Smooth muscle cell (in vitro differentiated cells): ENCODE data around the gene LIPK. TPM values are rescaled to one million over a fixed set of nuclear protein-coding genes. Genes with fewer than 3 reads are reported as not detected.
"Not testable (repeated sequence)": the region's sequence is repeated elsewhere in the genome, so short reads cannot be mapped to it uniquely, and the experiment has no call there.

Source experiments
- DNase-seq: peaks from one replicate; lab custom pipeline; 2025; ENCODE audit not compliant: unreplicated experiment; lab: John Stamatoyannopoulos, UW
- H2AFZ ChIP-seq: fragments of 200-600 bp; sonication (generic); 2 replicates; pipeline ENCODE4 v1.6.0; 2016; ENCODE audit warnings: antibody characterized with exemption, low read depth, mild to moderate bottlenecking
- H3F3A ChIP-seq: fragments of 200-600 bp; sonication (generic); 2 replicates; pipeline ENCODE4 v1.6.0; 2017; ENCODE audit warnings: antibody characterized with exemption, low read depth
- H3K27ac ChIP-seq: fragments of 200-600 bp; sonication (generic); 2 replicates; pipeline ENCODE4 v1.5.1; 2016; ENCODE audit warnings: low read depth, mild to moderate bottlenecking
- H3K27me3 ChIP-seq: fragments of 200-600 bp; sonication (generic); 2 replicates; pipeline ENCODE4 v1.6.1; 2016; ENCODE audit warnings: low read depth, mild to moderate bottlenecking
- H3K36me3 ChIP-seq: fragments of 200-600 bp; sonication (generic); 2 replicates; pipeline ENCODE4 v1.5.1; 2016; ENCODE audit warnings: low read depth
- H3K4me1 ChIP-seq: fragments of 200-600 bp; sonication (generic); 2 replicates; pipeline ENCODE4 v1.5.1; 2016; ENCODE audit warnings: low read depth
- H3K4me2 ChIP-seq: fragments of 200-600 bp; sonication (generic); 2 replicates; pipeline ENCODE4 v1.6.0; 2016; ENCODE audit warnings: mild to moderate bottlenecking
- H3K4me3 ChIP-seq: fragments of 200-600 bp; sonication (generic); 2 replicates; pipeline ENCODE4 v1.5.1; 2016; ENCODE audit warnings: mild to moderate bottlenecking
- H3K79me2 ChIP-seq: fragments of 200-600 bp; sonication (generic); 2 replicates; pipeline ENCODE4 v1.6.0; 2016; ENCODE audit warnings: low read depth, mild to moderate bottlenecking
- H3K9ac ChIP-seq: fragments of 200-600 bp; sonication (generic); 2 replicates; pipeline ENCODE4 v1.6.0; 2016; ENCODE audit warnings: low read depth
- H3K9me3 ChIP-seq: fragments of 200-600 bp; sonication (generic); replicated peaks from 2 replicates; pipeline ENCODE4 v1.5.1; 2016; ENCODE audit warnings: low read depth
- H4K20me1 ChIP-seq: fragments of 200-600 bp; sonication (generic); 2 replicates; pipeline ENCODE4 v1.6.0; 2016; ENCODE audit warnings: low read depth
- WGBS: methylation state at CpG from one replicate; pipeline ENCODE4 v1.1.7; 2016; ENCODE audit warnings: low lambda C conversion rate; 5-methylcytosine and 5-hydroxymethylcytosine counted together
- polyA plus RNA-seq: library from polyadenylated mRNA; unstranded; fragments of >200 nt; fragmentation: Nextera tagmentation; extraction: Ambion mirVana; gene quantifications from 2 replicates; pipeline ENCODE4 v1.2.1, GENCODE V29; 2016
- total RNA-seq: library from RNA; depleted of rRNA; stranded (reverse); fragments of >200 nt; gene quantifications from 2 replicates; pipeline ENCODE4 v1.2.3, GENCODE V29; 2014
- TF ChIP-seq, protein P1 (sequence below): fragments of 200-600 bp; sonication (generic); IDR thresholded peaks from 2 replicates; pipeline ENCODE4 v1.5.1; 2017; ENCODE audit warnings: borderline replicate concordance, mild to moderate bottlenecking, antibody characterized with exemption; ENCODE audit not compliant: insufficient read depth, poor library complexity, severe bottlenecking

LIPK gene
- total and polyA plus RNA-seq, 2 experiments from 2014 or later, result 0.18 TPM; not detected in 1

DNA sequence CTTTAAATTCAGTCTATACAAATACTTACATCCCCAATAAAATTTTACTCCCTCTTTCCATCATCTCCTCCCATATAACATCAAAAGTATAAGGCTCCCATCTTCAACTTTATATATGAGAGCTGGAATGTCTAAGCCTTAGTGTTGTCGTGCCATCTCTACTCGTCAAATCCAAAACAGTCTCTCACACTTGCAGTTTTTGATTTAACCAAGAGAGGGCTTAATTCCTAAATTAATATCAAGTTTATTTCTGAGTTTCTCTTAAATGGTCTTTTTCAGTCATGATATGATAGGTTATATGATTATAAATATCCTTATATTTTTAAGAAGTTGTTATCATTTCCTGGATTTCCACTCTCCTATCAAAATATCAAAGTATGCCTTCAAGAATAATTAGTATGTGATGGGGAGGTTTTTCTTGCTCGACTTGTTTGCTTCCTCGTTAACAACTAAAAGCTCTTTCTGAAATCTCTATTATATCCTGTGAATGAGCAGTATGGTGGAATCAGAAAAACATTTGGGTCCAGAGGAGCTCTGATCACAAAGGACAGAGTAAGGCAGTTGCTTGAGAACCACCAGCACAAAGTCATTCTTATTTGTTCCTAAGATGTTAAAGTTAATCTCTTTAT, 12.5 kb upstream of the LIPK start:
- H3K9me3 ChIP-seq, result no peaks in the 10 kb centered on the region
- peaks cover 12% of the 10 kb centered on the region for H3K27me3 ChIP-seq
- no peak for DNase-seq
- TF ChIP-seq, protein P1, sequence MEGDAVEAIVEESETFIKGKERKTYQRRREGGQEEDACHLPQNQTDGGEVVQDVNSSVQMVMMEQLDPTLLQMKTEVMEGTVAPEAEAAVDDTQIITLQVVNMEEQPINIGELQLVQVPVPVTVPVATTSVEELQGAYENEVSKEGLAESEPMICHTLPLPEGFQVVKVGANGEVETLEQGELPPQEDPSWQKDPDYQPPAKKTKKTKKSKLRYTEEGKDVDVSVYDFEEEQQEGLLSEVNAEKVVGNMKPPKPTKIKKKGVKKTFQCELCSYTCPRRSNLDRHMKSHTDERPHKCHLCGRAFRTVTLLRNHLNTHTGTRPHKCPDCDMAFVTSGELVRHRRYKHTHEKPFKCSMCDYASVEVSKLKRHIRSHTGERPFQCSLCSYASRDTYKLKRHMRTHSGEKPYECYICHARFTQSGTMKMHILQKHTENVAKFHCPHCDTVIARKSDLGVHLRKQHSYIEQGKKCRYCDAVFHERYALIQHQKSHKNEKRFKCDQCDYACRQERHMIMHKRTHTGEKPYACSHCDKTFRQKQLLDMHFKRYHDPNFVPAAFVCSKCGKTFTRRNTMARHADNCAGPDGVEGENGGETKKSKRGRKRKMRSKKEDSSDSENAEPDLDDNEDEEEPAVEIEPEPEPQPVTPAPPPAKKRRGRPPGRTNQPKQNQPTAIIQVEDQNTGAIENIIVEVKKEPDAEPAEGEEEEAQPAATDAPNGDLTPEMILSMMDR, result no peak
- WGBS, result 48% methylated on average over 4 of the region's 4 CpGs
- no peak overlapping the region for H3K4me3 ChIP-seq
- H3K4me1 ChIP-seq, result no peaks in the 10 kb centered on the region
- no peak overlapping the region for H3K4me2 ChIP-seq
- H3K9ac ChIP-seq, result no peak overlapping the region
- no peaks in the 10 kb centered on the region for H3F3A ChIP-seq
- no peak overlapping the region for H2AFZ ChIP-seq
- no peaks in the 10 kb centered on the region for H3K36me3 ChIP-seq
- no peaks in the 10 kb centered on the region for H4K20me1 ChIP-seq
- no peaks in the 10 kb centered on the region for H3K79me2 ChIP-seq
- no peak overlapping the region for H3K27ac ChIP-seq

DNA sequence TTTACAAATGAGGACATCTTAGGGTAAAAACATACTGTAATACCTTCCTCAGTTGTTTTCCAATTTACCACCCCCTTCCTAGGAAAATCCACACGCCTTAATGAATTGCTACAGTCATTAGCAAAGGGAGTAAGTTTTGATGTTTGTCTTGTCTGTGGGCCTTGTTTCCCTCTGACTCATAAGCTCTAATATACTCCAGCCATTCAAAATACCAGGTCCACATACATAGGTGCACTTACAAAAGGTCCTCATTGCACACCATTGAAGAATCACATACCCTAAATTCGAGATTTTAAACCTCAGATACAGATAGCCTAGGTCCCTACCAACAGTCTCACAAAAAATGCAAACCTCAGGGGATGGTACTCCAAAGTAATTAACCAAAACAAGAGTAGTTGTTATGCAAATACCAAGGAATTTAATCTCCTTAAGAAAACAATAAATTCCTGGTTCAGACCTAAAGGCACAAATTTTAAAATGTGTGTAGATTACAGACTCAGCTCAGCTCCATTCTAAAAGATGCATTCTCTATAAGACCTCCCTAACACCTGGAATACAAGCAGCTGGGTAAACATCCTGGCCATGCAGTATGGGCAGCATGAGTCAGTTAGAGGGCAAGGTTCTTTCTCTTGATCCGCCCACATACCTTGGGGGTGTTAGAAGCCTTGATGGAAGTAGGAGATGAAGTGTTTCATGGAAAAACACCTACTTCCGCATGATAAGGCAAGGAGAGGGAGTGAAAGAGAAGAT, 3.0 kb upstream of the LIPK start:
- H2AFZ ChIP-seq, result no peak overlapping the region
- no peak overlapping the region for H3K9ac ChIP-seq
- DNase-seq, result no peak
- H3K27me3 ChIP-seq, result peaks cover 10% of the 10 kb centered on the region
- H3K4me1 ChIP-seq, result peaks cover 9% of the 10 kb centered on the region
- 28% methylated on average over 4 of the region's 4 CpGs for WGBS
- TF ChIP-seq, protein P1, result no peak
- H3K36me3 ChIP-seq, result no peaks in the 10 kb centered on the region
- no peaks in the 10 kb centered on the region for H3K9me3 ChIP-seq
- H3K79me2 ChIP-seq, result no peaks in the 10 kb centered on the region
- H3K4me3 ChIP-seq, result no peak overlapping the region
- H3K4me2 ChIP-seq, result no peak overlapping the region
- H4K20me1 ChIP-seq, result no peaks in the 10 kb centered on the region
- H3K27ac ChIP-seq, result peak overlapping the region; percentile 3
- no peaks in the 10 kb centered on the region for H3F3A ChIP-seq

DNA sequence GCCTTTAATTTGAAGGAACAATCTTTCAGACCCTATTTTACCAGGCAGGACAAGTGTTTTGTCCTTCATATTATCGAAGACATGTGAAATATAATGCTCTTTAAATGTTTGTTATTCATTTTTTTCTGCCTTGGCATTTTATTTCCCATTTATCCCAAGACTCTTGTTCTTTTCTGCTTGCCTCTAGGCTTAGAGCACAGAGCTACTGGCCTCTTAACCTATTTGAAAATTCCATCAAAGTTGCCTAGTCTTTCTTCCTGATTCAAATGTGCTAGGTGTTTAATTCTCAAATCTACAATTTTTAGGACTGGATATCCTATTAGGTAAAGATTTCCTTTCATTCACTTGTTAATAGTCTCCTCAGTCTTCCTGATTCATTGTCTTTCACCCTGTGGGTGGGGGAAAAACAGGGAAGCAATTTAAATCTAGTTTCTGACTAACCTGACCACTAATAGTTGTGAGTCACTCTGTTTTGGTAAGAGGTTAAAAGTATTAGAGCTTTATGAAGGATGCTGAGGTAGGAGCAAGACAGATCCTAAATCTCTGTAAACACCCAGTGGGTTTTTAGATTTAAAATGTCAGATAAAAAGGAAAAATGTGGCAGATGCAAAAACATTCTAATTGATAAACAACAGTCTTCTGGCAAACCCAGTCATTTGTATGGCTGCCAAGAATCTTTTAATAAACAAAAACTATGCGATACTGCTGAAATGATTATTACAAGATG, 1.5 kb downstream of the LIPK start:
- H3K4me2 ChIP-seq, result peak overlapping the region; percentile 72
- no peaks in the 10 kb centered on the region for H3K36me3 ChIP-seq
- H2AFZ ChIP-seq, result no peak overlapping the region
- H3K9me3 ChIP-seq, result no peaks in the 10 kb centered on the region
- TF ChIP-seq, protein P1, result no peak
- H3K4me3 ChIP-seq, result no peak overlapping the region
- DNase-seq, result no peak
- H3F3A ChIP-seq, result no peaks in the 10 kb centered on the region
- H3K79me2 ChIP-seq, result no peaks in the 10 kb centered on the region
- H3K4me1 ChIP-seq, result peaks cover 14% of the 10 kb centered on the region
- H3K27me3 ChIP-seq, result no peaks in the 10 kb centered on the region
- 40% methylated on average over 2 of the region's 2 CpGs for WGBS
- peak overlapping the region; percentile 79 for H3K9ac ChIP-seq
- H3K27ac ChIP-seq, result peak overlapping the region; percentile 88
- no peaks in the 10 kb centered on the region for H4K20me1 ChIP-seq

DNA sequence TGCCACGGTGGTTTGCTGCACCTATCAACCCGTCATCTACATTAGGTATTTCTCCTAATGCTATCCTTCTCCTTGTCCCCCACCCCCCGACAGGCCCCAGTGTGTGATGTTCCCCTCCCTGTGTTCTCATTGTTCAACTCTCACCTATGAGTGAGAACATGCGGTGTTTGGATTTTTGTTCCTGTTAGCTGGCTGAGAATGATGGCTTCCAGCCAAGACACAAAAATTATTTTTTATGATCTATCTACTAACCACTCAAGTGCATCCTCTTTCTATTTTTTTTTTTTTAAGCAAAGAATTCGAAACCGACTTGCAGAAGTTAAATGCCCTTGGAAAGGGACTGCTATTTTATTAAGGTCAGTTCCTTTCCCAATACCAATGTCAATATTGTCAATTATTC, 3.3 kb downstream of the LIPK start:
- not testable (repeated sequence) for H3K27me3 ChIP-seq, H3K4me3 ChIP-seq, H3K4me2 ChIP-seq, DNase-seq, H3K9ac ChIP-seq, H2AFZ ChIP-seq, H3K36me3 ChIP-seq, H4K20me1 ChIP-seq, H3K79me2 ChIP-seq, H3F3A ChIP-seq, H3K27ac ChIP-seq, H3K9me3 ChIP-seq
- peaks cover 14% of the 10 kb centered on the region for H3K4me1 ChIP-seq
- WGBS, result 55% methylated on average over 6 of the region's 6 CpGs
